Activated CD4-positive, alpha-beta T cell treated with anti-CD3 and anti-CD28 coated beads for 4 hours (primary cell): ENCODE results near the gene CCDC171.
"Not testable (repeated sequence)": the region's sequence is repeated elsewhere in the genome, so short reads cannot be mapped to it uniquely, and the experiment has no call there.

ENCODE experiments used
- DNase-seq, 2 donors: peaks; one replicate each; pipeline ENCODE4 v3.0.0-alpha.2; 2020

The CCDC171 gene

GRCh38 chr9:15699876-15700559 is 147.2 kb downstream of the CCDC171 start:
- not testable (repeated sequence) for DNase-seq

DNA sequence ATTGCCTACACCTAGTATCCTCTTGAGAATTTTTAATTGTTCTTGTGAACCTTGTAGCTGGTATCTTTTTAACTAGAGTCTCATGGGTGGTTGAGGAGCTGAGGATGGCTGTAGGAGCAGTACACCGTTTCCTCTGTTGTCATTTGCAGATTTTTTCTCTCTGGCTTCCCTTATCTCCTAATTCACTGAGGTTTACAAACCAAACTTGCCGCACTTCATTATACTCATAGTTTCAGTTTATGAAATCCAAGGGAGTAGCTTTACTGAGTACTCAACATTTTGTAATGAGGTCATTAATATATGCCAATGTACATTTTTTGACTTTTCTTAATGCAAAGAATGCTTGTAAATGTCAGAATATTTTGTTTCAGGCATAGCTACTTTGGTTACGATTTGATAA is 154.2 kb downstream of the CCDC171 start:
- DNase-seq: no peak

GRCh38 chr9:15711531-15711930 is 158.7 kb downstream of the CCDC171 start:
- DNase-seq: no peak

DNA sequence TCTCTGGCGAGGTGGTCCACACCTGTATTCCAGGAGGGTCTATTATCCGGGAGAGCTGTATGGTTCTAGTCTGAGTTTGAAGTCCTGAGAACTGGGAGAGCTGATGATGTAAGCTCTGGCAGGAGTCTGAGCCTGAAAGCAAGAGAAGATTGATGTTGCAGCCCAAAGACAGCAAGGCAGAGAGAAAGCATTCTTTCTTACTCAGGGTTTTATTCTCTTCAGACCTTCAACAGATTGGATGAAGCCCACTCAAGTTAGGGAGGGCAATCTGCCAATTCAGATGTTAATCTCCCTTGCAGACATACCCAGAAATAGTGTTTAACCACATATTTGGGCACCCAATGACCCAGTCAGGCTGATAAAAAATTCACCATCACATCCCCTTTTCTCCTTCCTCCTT is 159.1 kb downstream of the CCDC171 start:
- no peak for DNase-seq

GRCh38 chr9:15714746-15715145 is 161.9 kb downstream of the CCDC171 start:
- DNase-seq: no peak

DNA sequence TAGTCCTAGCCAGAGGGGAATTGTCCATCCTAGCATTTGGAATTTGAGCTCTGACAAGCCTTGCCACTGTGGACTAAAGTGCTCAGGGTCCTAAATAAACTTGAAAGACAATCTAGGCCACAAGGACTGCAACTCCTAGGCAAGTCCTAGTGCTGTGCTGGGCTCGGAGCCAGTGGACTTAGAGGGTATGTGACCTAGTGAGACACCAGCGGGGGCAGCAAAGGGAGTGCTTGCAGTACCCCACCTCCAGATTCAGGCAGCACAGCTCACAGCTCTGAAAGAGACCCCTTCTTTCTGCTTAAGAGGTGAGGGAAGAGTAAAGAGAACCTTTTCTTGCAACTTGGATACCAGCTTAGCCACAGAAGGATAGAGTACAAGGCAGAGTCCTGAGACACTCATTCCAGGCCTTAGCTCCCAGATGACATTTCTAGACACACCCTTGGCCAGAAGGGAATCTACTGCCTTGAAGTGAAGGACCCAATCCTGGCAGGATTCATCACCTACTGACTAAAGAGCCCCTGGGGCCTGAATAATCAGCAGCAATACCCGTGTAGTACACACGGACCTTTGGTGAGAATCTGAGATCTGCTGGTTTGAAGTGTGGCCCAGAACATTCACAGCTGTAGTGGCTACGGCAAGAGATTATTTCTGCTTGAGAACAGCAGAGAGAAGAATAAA is 164.6 kb downstream of the CCDC171 start:
- DNase-seq: no peak

DNA sequence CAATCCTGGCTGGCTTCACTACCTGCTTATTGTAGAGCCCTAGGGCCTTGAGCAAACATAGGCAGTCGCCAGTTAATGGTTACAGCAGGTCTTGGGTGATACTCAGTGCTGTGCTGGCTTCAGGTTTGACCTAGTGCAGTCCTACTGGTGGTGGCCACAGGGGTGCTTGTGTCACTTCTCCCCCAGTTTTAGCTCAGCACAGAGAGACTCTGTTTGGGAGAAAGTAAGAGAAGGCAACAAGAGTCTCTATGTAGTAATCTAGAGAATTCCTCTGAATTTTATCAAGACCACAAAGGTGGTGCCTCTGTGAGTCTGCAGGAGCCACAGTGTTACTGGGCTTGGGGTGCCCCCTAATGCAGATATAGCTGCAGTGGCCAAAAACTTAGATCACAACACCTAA is 165.6 kb downstream of the CCDC171 start:
- DNase-seq: no peak

- DNase-seq: no peak
Measured at GRCh38 chr9:15720861-15721260, 168.0 kb downstream of the CCDC171 start.

DNA sequence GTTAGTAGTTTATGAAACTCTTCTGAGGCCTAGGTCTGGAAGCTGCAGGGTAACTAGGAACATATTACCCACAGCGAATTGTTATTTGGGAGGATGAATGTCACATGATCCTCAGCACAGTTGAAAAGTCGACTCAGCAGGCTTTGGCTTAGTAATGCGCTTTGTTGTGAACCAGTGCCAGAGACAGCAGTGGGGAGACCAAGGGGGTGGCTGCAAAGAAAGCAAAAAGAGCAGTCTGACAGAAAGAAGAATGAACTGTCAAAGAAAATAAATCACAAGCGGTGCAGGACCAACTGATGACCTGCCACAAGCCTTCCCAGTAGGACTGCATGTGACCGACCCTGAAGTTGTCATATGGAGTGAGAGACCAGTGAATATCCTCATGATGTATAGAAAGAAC is 170.0 kb downstream of the CCDC171 start:
- no peak for DNase-seq

DNA sequence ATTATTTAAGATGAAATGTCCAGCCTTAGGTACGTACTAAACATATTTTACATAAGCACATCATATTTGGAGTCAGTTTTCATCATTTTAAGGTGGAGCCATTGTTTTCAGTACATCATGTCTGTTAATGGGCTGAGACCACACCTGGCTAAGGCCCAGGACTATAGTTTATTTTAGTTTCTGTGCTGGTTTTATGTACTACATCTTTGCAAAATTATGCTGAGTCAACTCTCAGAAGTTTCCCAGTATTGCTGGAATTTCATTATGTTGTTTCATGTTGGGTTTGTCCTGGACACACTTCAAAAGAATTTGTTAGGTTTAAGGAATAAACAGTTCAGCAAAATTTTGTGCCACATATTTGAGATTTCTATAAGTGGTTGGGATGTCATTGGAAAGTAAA is 171.2 kb downstream of the CCDC171 start:
- DNase-seq: no peak

DNA sequence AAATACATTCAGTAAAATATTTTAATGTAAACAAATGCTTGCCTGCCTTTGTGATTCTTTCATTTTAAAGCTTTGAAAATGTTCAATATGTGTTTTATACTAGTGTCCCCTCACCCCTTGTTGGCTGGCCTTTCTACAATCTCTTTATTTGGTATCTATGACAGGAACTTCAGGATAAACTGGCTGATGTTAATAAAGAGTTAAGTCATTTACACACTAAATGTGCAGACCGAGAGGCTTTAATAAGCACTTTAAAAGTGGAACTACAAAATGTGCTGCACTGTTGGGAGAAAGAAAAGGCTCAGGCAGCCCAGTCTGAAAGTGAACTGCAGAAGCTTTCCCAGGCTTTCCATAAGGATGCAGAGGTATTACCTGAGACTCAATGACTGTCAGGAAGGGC is 171.8 kb downstream of the CCDC171 start:
- DNase-seq: no peak

- DNase-seq: no peak
Measured at GRCh38 chr9:15725953-15726352, 173.1 kb downstream of the CCDC171 start.

- DNase-seq: no peak
Measured at GRCh38 chr9:15729507-15729906, 176.7 kb downstream of the CCDC171 start.

- DNase-seq: no peak
Measured at GRCh38 chr9:15735083-15735857, 182.4 kb downstream of the CCDC171 start.

- no peak for DNase-seq
Measured at GRCh38 chr9:15736569-15736968, 183.7 kb downstream of the CCDC171 start.

DNA sequence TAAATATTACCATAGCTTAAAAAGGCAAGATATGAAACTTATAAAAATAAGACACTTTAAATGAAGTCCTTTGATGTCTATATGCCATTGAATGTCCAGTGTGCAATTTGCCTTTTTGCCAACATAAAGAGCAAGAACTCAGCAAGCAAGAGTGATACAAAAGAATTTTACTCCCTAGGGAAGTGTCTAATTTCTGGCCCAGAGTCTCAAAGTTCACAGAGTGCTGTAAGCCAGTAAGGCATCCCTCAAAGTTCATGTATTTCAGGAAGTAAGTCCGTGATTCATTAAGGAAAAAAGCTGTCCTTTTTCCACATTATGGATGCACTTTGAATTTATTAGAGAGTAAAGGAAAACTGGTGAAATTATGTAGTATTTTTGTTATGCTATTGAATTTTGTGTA is 185.2 kb downstream of the CCDC171 start:
- DNase-seq: no peak

DNA sequence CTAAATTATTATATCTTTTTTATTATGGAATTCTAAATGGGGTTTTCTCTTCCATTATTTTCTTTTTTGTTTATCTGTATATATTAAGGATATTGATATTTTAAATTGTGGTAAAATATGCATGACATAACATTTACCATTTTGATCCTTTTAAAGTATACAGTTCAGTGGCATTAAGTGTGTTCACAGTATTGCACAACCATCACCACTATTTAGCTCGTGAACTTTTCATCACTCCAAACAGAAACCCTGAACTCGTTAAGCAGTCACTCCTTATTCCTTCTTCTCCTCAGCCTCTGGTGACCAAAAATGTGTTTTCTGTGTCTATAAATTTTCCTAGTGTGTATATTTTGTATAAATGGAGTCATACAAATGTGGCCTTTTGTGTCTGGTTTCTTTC is 188.2 kb downstream of the CCDC171 start:
- DNase-seq: no peak

DNA sequence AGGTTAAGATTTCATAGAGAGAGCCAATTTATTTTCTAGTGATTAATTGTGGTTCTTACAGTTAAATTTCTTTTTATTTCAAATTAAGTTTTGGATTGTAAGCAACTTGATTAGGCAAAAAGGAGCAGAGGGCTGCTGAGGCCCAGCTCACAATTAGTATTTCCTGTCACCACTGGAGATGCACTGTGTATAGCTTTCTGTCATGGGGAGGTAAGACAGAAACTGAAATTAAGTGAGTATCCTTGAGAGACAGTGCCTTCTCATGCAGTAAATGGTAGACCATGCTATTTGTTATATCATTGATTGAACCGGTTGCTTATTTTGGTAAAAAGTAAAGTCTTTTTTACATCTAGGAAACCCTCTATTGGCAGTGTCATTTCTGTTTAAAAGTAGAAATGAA is 190.7 kb downstream of the CCDC171 start:
- DNase-seq: no peak

DNA sequence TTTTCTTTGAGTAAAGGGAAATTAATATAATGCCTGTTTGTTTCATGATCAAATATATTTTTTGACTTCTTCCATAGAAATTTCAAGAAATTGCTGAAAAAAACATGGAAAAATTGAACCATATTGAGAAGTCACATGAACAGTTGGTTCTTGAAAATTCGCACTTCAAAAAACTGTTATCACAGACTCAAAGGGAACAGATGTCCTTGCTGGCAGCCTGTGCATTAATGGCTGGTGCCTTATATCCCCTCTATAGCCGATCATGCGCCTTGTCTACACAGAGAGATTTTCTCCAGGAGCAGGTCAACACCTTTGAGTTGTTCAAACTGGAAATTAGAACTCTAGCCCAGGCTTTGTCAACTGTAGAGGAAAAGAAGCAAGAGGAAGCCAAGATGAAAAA is 191.4 kb downstream of the CCDC171 start:
- no peak for DNase-seq

- DNase-seq: no peak
Measured at GRCh38 chr9:15746905-15747304, 194.1 kb downstream of the CCDC171 start.

GRCh38 chr9:15755660-15756059 is 202.8 kb downstream of the CCDC171 start:
- DNase-seq: no peak

DNA sequence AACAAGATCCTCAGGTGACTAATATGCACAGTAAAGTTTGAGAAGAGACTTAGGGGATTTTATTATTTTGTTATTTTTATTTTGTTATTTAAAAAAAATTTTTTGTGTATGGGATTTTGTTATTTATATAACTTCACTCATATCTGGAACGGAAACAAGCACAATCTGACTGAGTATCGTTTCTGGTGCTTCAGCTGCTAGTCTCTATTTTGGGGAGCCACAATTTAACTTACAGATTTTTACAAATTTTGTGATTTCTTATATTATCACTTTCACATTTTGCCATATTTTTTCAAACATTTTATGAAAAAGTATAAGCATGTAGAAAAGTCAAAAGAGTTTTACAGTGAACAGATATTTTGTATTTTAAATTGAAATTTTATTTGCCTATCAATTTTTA is 208.7 kb downstream of the CCDC171 start:
- DNase-seq: no peak

GRCh38 chr9:15763371-15763770 is 210.5 kb downstream of the CCDC171 start:
- DNase-seq: no peak

- no peak for DNase-seq
Measured at GRCh38 chr9:15764131-15764530, 211.3 kb downstream of the CCDC171 start.
